ENCODE data around the gene DYNC1H1.
"Not testable (repeated sequence)": the region's sequence is repeated elsewhere in the genome, so short reads cannot be mapped to it uniquely, and the experiment has no call there.

Gene DYNC1H1

DNA sequence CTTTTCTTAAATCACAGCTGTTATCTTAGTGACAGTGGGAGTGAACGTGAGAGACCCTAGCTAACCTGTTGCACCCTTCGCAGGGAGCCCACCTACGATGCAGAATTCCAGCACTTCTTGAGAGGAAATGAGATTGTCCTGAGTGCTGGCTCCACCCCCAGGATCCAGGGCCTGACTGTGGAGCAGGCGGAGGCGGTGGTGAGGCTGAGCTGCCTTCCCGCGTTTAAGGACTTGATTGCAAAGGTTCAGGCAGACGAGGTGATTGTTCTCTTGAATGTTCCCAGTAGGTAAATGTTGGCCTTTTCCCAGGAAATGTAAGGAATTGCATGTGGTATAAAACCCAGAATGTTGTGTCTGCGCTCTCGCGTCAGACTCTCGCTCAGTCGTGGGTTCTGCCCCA lies 75.8 kb downstream of the DYNC1H1 start:
- DNase-seq (ENCODE audit: low read depth), result no peak

DNA sequence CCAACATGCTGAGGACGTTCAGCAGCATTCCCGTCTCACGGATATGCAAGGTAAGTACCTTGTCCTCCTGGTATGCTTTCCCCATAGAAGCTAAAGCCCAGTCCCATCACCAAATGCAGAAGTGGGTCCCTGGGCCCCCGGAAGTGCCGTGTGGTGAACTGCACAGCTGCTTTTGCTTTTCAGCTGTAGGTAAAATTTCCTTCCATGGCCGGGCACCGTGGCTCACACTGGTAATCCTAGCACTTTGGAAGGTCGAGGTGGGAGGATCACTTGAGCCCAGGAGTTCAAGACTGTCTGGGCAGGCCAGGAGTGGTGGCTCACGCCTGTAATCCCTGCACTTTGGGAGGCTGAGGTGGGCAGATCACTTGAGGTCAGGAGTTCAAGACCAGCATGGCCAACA lies 78.3 kb downstream of the DYNC1H1 start:
- no peak for DNase-seq (ENCODE audit: low read depth)

DNA sequence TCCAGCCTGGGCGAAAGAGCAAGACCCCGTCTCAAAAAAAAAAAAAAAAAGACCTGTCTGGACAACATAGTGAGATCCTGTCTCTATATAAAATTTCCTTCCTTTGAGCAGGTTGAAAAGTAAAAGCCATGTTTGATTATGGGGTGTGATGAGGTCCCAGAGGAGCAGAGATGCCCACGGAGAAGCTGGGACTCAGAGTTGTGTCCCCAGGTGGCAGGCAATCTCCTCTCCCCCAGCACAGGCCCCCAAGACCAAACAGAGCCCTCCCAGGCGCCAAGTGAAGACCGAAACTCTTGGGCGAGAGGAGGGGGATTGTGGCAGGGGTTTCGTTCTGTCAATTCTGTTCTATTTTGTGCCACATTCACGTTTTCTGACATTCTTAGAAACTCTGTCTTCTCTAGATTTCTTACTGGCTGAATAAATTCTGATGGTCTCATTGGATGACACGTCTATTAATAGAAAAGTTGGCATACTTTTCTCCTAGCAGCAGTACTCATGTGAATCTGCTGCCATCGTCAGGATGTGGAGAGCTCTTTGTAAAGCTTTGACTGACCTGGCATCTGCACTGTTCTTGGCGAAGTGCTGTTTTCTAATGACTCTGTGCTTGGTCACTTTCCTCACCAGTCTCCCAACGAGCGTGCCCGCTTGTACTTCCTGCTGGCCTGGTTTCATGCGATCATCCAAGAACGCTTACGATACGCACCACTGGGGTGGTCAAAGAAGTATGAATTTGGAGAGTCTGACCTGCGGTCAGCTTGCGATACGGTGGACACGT lies 79.1 kb downstream of the DYNC1H1 start:
- DNase-seq (ENCODE audit: low read depth), result no peak

DNA sequence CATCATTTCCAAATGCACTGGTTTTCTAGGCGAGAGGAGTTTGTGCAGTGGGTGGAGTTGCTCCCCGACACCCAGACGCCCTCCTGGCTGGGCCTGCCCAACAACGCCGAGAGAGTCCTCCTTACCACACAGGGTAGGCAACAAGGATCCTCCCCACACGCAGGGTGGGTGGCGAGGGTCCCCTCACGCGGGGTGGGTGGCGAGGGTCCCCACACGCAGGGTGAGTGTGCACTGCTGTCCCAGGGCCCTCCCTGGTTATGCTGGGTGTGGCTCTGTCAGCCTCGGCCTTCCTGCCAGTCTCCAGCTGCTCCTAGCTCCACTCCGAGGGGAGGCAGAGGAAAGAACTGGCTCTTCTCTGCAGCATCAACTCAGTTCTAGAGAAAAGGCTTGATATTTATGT lies 80.2 kb downstream of the DYNC1H1 start:
- no peak for DNase-seq (ENCODE audit: low read depth)

DNA sequence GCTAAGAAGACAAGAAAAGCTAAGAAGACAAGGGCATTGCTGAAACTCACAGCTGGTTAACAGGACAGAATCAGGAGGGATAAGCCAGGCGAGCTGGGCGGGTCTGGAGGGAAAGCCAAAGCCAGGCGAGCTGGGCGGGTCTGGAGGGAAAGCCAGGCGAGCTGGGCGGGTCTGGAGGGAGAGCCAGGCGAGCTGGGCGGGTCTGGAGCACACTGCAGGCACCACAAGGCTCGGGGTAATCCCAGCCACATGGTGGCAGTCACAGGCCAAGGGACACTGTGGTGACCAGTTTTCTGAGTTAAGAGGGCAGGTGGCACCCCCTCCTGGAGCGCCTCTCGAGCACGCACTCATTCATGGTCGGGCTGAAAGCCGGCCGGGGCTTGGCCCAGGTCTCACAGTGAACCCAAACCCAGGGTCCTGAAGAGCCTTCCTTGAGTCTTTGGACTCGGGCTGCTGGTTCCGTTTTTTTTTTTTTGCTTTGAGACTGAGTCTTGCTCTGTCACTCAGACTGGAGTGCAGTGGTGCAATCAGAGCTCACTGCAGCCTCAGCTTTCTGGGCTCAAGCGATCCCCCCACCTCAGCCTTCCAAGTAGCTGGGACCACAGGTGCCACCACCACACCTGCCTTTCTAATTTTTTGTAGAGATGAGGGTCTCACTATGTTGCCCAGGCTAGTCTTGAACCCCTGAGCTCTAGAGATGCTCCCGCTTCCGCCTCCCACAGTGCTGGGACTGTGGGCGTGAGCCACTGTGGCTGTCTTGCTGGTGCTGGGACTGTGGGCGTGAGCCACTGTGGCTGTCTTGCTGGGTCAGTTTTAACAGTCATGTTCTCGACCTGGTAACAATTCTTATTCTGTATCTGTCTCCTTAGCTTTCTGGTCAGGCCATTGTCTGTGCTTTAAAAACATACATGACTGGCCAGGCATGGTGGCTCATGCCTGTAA lies 82.2 kb downstream of the DYNC1H1 start:
- DNase-seq (ENCODE audit: low read depth), result peak; percentile 67

DNA sequence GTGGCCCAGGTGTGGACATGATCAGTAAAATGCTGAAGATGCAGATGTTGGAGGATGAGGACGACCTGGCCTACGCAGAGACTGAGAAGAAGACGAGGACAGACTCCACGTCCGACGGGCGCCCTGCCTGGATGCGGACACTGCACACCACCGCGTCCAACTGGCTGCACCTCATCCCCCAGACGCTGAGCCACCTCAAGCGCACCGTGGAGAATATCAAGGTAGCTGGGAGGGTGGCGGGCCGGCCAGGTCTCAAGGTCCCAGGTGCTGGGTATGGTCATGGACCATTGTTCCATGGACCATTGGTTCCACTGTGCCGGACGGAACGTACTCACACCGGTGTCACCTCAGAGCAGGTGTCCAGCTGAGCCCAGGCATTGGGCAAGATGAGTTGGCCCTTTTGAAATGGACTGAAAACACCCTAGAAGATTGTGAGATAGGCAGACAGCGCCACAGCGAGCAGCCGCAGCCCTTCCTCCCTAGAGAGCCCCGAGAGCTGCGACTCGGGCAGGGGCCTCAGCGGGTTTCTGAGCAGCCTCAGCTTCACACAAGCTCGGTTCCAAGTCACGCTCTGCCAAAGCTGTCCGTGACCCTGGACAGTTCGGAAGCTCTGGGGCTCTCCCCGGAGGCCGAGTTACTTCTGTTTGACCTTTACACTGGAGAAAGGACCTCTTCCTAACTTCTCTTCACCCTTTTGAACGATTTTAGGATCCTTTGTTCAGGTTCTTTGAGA lies 83.6 kb downstream of the DYNC1H1 start:
- no peak for DNase-seq (ENCODE audit: low read depth)

- DNase-seq (ENCODE audit: low read depth), result no peak
Measured at GRCh38 chr14:102049258-102050025, 85.1 kb downstream of the DYNC1H1 start.

GRCh38 chr14:102050026-102050405 lies 85.6 kb downstream of the DYNC1H1 start:
- DNase-seq (ENCODE audit: low read depth), result no peak

GRCh38 chr14:102050625-102051024 lies 86.3 kb downstream of the DYNC1H1 start:
- DNase-seq (ENCODE audit: low read depth), result peak; percentile 32

GRCh38 chr14:102052522-102052921 lies 88.1 kb downstream of the DYNC1H1 start:
- no peak for DNase-seq (ENCODE audit: low read depth)

DNA sequence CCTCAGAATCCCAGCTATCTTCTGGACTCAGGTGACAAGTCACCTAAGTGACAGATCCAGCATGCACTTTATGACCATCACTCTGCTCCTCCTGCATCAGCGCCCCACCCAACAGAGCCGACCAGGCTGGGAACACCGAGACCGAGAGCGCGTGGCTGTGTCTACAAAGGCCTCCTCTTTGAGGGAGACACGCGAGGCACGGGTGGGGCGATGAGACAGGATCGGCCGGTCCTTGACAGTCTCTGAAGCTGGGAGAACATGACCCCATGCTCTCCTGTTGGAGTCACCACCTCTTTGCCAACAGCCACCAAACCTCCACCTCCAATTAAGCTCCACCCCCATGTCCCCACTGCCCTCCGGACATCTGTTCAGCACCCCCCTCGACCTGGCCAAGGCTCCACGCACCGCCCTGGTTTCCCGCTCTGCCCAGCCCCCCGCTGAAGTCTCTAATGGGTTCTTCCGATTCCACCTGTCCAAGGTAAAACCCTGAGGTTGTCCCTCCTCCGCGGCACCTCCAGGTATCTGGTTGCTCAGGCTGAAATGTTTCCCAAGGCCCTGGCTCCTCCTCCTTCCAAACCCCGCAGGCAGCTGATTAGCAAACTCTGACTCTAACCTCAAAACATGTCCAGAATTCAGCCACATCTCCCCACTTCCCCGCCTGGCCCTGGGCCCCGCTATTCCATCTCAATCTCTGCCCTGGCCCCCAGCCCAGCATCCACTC lies 91.0 kb downstream of the DYNC1H1 start:
- DNase-seq (ENCODE audit: low read depth), result peak; percentile 13

DNA sequence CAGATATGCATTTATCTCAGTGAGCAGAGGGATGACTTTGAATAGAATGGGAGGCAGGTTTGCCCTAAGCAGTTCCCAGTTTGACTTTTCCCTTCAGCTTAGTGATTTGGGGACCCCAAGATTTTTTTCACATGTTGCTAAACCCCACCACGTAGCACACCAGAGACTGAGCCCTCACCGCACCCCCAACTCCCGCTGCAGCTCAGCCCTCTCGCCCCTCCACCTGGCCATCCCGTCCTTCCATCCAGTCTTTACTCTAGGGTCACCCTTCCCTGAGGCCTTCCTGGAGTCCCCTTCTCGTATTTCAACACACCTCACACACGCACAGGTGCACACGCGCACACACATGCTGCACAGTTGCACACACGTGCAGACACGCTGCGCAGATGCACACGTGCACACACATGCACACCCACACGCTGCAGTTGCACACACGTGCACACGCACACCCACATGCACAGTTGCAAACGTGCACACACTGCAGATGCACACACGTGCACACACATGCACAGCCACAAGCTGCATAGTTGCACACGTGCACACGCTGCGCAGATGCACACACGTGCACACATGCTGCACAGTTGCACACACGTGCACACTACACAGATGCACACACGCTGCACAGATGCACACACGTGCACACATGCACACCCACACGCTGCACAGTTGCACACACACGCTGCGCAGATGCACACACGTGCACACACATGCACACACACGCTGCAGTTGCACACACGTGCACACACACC lies 92.5 kb downstream of the DYNC1H1 start:
- no peak for DNase-seq (ENCODE audit: low read depth)

DNA sequence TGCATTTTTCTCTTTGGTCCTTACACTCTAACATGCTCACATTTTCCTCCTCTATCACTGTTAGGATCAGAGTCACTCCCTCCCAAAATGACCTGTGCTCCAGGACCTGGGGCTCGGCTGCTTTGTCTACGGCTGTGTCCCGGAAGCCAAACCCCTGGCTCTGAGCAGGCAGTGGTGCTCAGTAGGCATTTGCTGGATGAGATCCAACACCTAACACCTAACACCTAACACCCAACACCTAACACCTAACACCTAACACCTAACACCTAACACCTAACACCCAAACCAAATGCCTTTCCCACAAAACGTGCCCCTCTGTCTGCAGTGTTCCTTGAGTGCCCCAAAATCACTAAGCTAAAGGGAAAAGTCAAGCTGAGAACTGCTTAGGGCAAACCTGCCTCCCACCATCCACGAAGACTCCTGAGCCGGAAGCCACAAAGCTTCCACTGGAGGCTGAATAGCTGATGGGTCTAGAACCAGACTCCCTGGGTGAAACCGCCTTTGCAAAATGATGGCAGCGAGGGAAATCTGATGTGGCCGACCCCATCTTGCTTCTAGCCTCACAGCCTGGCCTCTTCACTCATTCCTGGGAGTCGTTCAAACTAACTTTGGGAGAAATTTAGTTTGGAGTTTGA lies 93.2 kb downstream of the DYNC1H1 start:
- no peak for DNase-seq (ENCODE audit: low read depth)

DNA sequence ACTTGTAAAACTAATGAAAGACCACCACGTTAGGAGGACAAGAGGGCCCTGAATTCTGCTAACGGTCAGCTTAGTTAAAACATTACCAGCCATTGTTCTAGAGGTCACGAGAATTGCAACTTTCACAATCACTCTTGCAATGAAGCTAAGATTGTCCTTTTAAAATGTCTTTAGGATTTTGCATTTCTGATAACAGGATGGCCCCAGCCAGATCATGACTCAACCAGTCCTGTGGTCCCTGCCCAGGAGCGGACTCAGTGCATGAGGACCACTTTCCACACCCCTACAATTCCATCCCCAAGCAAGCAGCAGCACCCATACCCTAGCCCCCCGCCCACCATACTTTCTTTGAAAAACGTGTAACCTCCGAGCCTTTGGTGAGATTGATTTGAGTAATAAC lies 93.8 kb downstream of the DYNC1H1 start:
- DNase-seq (ENCODE audit: low read depth), result no peak

- DNase-seq (ENCODE audit: low read depth), result no peak
Measured at GRCh38 chr14:102058961-102059360, 94.6 kb downstream of the DYNC1H1 start.

DNA sequence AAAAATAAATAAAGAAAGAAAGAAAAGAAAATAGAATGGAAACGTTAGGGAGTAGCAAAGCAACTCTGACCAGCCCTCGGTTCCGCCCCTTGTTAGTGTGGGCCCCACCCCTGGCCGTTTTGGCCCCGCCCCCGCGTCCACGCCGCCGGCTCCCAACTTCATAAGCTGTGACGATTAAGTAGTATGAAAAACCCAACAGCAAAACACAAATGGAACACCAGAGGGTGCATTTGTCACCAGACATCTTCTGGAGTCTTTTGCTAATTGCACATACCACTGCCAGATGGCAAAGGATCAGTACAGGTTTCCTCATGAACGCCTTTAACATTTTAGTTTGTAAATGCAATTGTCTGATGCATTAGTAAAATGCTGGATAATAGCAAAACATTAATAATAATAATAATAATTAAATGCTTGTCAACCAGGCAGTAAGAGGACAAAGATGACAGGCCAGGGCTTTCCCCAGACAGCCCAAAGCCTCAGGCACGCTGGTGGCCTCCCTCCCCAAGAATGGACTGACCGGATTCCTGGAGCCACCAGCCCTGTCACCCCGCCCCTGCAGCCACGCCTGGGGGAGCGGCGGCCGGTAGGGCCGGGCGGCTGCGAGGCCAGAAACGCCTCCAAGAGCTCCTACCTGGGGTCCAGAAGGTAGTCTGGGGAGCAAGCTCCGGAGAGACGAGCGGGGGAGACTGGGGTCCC lies 98.9 kb downstream of the DYNC1H1 start:
- DNase-seq (ENCODE audit: low read depth), result peak; percentile 80

GRCh38 chr14:102063808-102064429 lies 99.5 kb downstream of the DYNC1H1 start:
- DNase-seq (ENCODE audit: low read depth), result no peak

DNA sequence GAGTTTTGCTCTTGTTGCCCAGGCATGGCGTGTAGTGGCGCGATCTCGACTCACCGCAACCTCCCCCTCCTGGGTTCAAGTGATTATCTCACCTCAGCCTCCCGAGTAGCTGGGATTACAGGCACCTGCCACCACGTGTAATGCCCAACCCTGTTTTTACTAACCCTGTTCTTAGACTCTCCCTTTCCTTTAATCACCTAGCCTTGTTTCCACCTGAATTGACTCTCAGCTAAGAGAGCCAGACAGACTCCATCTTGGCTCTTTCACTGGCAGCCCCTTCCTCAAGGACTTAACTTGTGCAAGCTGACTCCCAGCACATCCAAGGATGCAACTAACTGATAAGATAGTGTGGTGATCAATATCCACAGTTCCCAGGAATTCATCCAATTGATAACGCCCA lies 100.2 kb downstream of the DYNC1H1 start:
- DNase-seq (ENCODE audit: low read depth), result not testable (repeated sequence)

DNA sequence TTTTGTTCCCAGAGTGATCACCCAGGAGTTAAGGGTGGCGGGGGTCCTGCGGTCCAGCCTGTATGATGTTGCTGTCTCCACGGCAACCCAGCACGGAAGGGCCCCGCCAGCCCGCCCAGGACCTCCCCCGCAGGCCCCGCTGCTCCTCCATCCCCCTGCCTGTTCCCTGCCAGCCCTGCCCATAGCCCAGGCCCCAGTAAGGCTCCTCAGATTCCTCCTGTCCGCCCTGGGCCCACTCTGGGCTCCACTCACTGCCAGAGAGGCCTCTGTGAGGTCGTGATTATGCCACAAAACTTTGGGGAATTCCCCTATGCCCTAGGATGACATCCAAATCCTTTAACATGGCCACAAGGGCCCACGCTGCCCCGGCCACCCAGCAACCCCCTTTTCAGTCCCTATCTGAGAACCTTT lies 101.7 kb downstream of the DYNC1H1 start:
- DNase-seq (ENCODE audit: low read depth), result no peak
